Hepatocyte (in vitro differentiated cells): ENCODE results near the gene SLC9A5.

Experiments used
- EZH2 ChIP-seq: fragments of 200-600 bp; sonication (generic); IDR thresholded peaks from 2 replicates; pipeline ENCODE4 v1.6.1; 2016; ENCODE audit warnings: antibody characterized with exemption, mild to moderate bottlenecking, borderline replicate concordance
- EZH2phosphoT487 ChIP-seq: fragments of 200-600 bp; sonication (generic); IDR thresholded peaks from one replicate; pipeline ENCODE4 v1.6.1; 2018; ENCODE audit warnings: antibody characterized with exemption, mild to moderate bottlenecking, low read depth, moderate library complexity; ENCODE audit not compliant: unreplicated experiment, severe bottlenecking
- TF ChIP-seq, protein P1 (sequence below): fragments of 200-600 bp; sonication (generic); IDR thresholded peaks from 2 replicates; pipeline ENCODE4 v1.5.1; 2016; ENCODE audit warnings: antibody characterized with exemption, mild to moderate bottlenecking; ENCODE audit not compliant: poor library complexity

DNA sequence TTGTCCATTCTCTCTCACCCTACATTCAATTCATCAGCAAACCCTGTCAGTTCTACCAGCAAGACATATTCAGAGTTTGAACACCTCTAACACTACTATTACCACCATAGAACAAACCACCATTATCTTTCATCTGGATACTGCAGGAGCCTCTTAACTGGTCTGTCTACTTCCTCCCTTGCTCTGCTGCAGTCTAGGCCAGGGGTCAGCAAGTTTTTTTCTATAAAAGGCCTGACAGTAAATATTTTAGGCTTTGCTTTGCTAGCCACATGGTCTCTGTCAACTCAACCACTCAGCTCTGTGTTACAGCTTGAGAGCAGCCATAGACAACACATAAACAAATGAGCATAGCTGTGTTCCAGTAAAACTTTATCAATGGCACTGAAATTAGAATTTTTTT lies 63.9 kb downstream of the SLC9A5 start:
- TF ChIP-seq EZH2 (no peak), EZH2phosphoT487 (no peak)
- TF ChIP-seq, protein P1, sequence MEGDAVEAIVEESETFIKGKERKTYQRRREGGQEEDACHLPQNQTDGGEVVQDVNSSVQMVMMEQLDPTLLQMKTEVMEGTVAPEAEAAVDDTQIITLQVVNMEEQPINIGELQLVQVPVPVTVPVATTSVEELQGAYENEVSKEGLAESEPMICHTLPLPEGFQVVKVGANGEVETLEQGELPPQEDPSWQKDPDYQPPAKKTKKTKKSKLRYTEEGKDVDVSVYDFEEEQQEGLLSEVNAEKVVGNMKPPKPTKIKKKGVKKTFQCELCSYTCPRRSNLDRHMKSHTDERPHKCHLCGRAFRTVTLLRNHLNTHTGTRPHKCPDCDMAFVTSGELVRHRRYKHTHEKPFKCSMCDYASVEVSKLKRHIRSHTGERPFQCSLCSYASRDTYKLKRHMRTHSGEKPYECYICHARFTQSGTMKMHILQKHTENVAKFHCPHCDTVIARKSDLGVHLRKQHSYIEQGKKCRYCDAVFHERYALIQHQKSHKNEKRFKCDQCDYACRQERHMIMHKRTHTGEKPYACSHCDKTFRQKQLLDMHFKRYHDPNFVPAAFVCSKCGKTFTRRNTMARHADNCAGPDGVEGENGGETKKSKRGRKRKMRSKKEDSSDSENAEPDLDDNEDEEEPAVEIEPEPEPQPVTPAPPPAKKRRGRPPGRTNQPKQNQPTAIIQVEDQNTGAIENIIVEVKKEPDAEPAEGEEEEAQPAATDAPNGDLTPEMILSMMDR: no peak
